ENCODE data around the gene LIN28B.
"Not testable (repeated sequence)": the region's sequence is repeated elsewhere in the genome, so short reads cannot be mapped to it uniquely, and the experiment has no call there.

LIN28B gene

DNA sequence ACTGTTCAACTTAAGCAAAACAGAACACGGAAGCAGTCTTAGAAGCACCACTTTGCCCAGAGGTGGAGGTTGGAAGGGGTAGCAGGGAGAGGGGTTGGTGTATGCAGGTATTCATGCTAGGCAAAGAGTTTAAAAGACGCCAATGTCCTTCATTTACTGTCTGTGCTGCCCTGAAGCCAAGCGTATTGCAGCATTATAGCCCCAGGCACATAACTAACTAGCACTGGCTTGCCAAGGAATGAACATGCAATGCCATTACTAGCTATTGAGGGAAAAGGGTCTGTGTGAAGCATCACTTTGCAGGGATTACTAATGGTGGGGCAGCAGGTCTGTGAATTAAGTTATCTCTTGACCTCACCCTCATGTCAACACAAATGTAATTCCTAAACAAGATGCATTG, 124.8 kb downstream of the LIN28B start:
- peak; percentile 86 to 96 for DNase-seq

DNA sequence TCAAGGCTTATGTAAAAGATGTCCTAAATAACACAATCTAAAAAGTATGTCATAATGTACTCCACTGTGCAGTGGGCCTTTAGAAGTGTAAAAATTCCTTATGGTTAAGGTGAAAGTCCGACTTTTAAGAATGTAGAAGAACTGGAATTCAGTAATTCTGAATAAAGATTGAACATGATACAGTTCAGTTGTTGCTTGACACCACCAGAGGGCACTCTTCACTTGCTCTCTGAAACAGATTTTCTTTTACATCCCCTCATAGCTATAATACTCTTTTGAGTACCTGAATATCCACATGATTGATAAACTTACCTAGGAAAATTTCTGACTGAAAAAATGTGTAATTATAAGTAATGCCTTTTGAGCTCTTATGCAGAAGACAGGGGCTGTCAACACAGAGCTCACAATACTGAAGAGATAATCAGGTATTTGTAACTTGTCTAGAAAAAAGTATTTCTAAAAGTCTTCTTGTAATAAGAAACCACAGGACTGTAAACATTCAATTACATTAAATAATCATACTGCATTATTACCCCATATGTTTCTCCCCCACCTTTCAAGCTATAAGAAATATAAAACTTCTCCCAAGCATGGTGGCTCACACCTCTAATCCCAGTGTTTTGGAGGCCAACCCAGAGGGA, 130.8 kb downstream of the LIN28B start:
- no peak overlapping the region for H2BK120ac ChIP-seq (ENCODE audit: insufficient read depth, low read length, poor library complexity)
- peaks cover 0 to 2% of the 10 kb centered on the region in 2 experiments for H3K4me1 ChIP-seq (ENCODE audit: control insufficient read depth in 1 of 2, insufficient read depth in 2 of 2, low read length in 2 of 2)
- no peak overlapping the region for H2AK5ac ChIP-seq (ENCODE audit: low read length)
- H3K9me3 ChIP-seq (ENCODE audit: insufficient read depth, low read depth, low read length), result no peaks in the 10 kb centered on the region
- no peaks in the 10 kb centered on the region for H3K79me1 ChIP-seq (ENCODE audit: low read length)
- no peak overlapping the region for H3K4ac ChIP-seq (ENCODE audit: low read depth, low read length)
- peak; percentile 36 to 89 for DNase-seq
- no peak overlapping the region for H3K14ac ChIP-seq (ENCODE audit: low read length)
- H3K23ac ChIP-seq (ENCODE audit: low read length), result no peak overlapping the region
- no peak overlapping the region for H4K91ac ChIP-seq (ENCODE audit: low read depth, low read length)
- H3K4me3 ChIP-seq (ENCODE audit: low read depth, low read length), result no peak overlapping the region
- H2BK5ac ChIP-seq (ENCODE audit: low read depth, low read length, poor library complexity), result no peak overlapping the region
- no peak overlapping the region for H3K4me2 ChIP-seq (ENCODE audit: low read length)
- H3K18ac ChIP-seq (ENCODE audit: low read length), result no peak overlapping the region
- H4K8ac ChIP-seq (ENCODE audit: low read depth, low read length), result no peak overlapping the region
- no CpG with 5 or more reads among the region's 1 CpG for WGBS (ENCODE audit: extremely low coverage, insufficient coverage, insufficient read length)
- H3K9ac ChIP-seq (ENCODE audit: low read length), result no peak overlapping the region
- no peak overlapping the region for H4K12ac ChIP-seq (ENCODE audit: low read depth, low read length)
- H2AFZ ChIP-seq (ENCODE audit: insufficient read depth, low read length, poor library complexity), result no peak overlapping the region
- H3K36me3 ChIP-seq (ENCODE audit: control insufficient read depth in 1 of 2, insufficient read depth in 2 of 2, low read length in 2 of 2), result peaks cover 1% of the 10 kb centered on the region in 2 experiments
- H3K27me3 ChIP-seq (ENCODE audit: insufficient read depth, low read length), result no peaks in the 10 kb centered on the region
- no peak overlapping the region for H2BK12ac ChIP-seq (ENCODE audit: low read length)
- no peak overlapping the region for H3K27ac ChIP-seq (ENCODE audit: low read depth, low read length)
- H3K79me2 ChIP-seq (ENCODE audit: control insufficient read depth, insufficient read depth, low read length, poor library complexity), result no peaks in the 10 kb centered on the region

More for the DNA sequence above, 124.8 kb downstream of the LIN28B start:
- not testable (repeated sequence) for H3K4me1 ChIP-seq (ENCODE audit: control insufficient read depth in 1 of 2, insufficient read depth in 2 of 2, low read length in 2 of 2); H3K4me2 ChIP-seq (ENCODE audit: low read length); H3K4ac ChIP-seq (ENCODE audit: low read depth, low read length); H3K36me3 ChIP-seq (ENCODE audit: control insufficient read depth in 1 of 2, insufficient read depth in 2 of 2, low read length in 2 of 2); H2BK5ac ChIP-seq (ENCODE audit: low read depth, low read length, poor library complexity); H2AK5ac ChIP-seq (ENCODE audit: low read length); H2AFZ ChIP-seq (ENCODE audit: insufficient read depth, low read length, poor library complexity); H3K79me1 ChIP-seq (ENCODE audit: low read length); H2BK12ac ChIP-seq (ENCODE audit: low read length); H4K8ac ChIP-seq (ENCODE audit: low read depth, low read length); H2BK120ac ChIP-seq (ENCODE audit: insufficient read depth, low read length, poor library complexity); H3K9me3 ChIP-seq (ENCODE audit: insufficient read depth, low read depth, low read length); H3K79me2 ChIP-seq (ENCODE audit: control insufficient read depth, insufficient read depth, low read length, poor library complexity); H4K12ac ChIP-seq (ENCODE audit: low read depth, low read length); H3K9ac ChIP-seq (ENCODE audit: low read length); H3K14ac ChIP-seq (ENCODE audit: low read length); H3K18ac ChIP-seq (ENCODE audit: low read length); H4K91ac ChIP-seq (ENCODE audit: low read depth, low read length); H3K27me3 ChIP-seq (ENCODE audit: insufficient read depth, low read length); H3K4me3 ChIP-seq (ENCODE audit: low read depth, low read length); H3K27ac ChIP-seq (ENCODE audit: low read depth, low read length)
- peak overlapping the region; percentile 22 for H3K23ac ChIP-seq (ENCODE audit: low read length)
- no CpG with 5 or more reads among the region's 3 CpGs for WGBS (ENCODE audit: extremely low coverage, insufficient coverage, insufficient read length)

DNA sequence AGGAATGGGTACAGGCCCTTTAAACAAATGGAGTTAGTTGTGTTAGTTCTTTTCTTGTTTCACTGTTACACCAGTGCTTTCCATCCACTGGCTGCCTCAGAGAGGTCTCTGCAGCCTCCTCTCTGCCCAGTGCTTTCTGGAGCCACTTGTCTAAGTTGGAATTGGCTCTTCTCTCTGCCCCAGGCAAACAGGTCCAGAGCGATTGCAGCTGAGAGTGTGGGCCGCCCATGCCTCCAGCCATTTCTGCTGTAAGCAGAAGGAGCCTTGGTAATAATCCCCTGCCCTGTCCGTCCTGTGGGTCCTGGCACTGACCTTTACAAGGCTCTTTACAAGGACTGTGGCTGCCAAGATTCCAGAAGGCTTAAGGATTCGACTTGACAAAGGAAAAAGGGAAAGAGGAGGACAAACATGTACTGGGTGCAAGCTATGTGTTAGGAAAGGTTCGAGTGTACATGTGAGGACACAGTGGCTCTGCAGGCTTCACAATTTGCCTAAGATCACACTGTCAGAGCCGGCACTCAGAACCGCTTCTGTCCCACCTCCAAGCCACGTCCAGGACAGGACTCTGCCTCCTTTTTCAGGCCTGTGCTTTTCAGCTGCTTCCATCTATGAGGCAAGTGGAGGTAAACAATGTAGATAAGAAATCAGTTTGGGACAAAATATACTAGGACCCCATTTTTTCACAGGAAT, 134.4 kb downstream of the LIN28B start:
- Histone ChIP-seq H3K27me3 (ENCODE audit: insufficient read depth, low read length) (no peaks in the 10 kb centered on the region), H3K9ac (ENCODE audit: low read length) (no peak overlapping the region), H3K79me2 (ENCODE audit: control insufficient read depth, insufficient read depth, low read length, poor library complexity) (no peaks in the 10 kb centered on the region), H3K4me3 (ENCODE audit: low read depth, low read length) (no peak overlapping the region), H3K14ac (ENCODE audit: low read length) (no peak overlapping the region), H2BK12ac (ENCODE audit: low read length) (no peak overlapping the region), H3K4ac (ENCODE audit: low read depth, low read length) (no peak overlapping the region), H2BK5ac (ENCODE audit: low read depth, low read length, poor library complexity) (no peak overlapping the region), H3K18ac (ENCODE audit: low read length) (no peak overlapping the region), H3K36me3 (ENCODE audit: control insufficient read depth in 1 of 2, insufficient read depth in 2 of 2, low read length in 2 of 2) (no peaks in the 10 kb centered on the region), H4K12ac (ENCODE audit: low read depth, low read length) (no peak overlapping the region), H2AFZ (ENCODE audit: insufficient read depth, low read length, poor library complexity) (no peak overlapping the region), H3K4me2 (ENCODE audit: low read length) (no peak overlapping the region), H3K23ac (ENCODE audit: low read length) (no peak overlapping the region), H3K79me1 (ENCODE audit: low read length) (no peaks in the 10 kb centered on the region), H3K4me1 (ENCODE audit: control insufficient read depth in 1 of 2, insufficient read depth in 2 of 2, low read length in 2 of 2) (peaks cover 0 to 2% of the 10 kb centered on the region in 2 experiments), H2BK120ac (ENCODE audit: insufficient read depth, low read length, poor library complexity) (no peak overlapping the region), H4K91ac (ENCODE audit: low read depth, low read length) (no peak overlapping the region), H2AK5ac (ENCODE audit: low read length) (no peak overlapping the region), H3K27ac (ENCODE audit: low read depth, low read length) (no peak overlapping the region), H3K9me3 (ENCODE audit: insufficient read depth, low read depth, low read length) (no peaks in the 10 kb centered on the region), H4K8ac (ENCODE audit: low read depth, low read length) (no peak overlapping the region)
- peak in 1 of 2 donors; percentile 23 for DNase-seq
- WGBS (ENCODE audit: extremely low coverage, insufficient coverage, insufficient read length), result no CpG with 5 or more reads among the region's 8 CpGs

DNA sequence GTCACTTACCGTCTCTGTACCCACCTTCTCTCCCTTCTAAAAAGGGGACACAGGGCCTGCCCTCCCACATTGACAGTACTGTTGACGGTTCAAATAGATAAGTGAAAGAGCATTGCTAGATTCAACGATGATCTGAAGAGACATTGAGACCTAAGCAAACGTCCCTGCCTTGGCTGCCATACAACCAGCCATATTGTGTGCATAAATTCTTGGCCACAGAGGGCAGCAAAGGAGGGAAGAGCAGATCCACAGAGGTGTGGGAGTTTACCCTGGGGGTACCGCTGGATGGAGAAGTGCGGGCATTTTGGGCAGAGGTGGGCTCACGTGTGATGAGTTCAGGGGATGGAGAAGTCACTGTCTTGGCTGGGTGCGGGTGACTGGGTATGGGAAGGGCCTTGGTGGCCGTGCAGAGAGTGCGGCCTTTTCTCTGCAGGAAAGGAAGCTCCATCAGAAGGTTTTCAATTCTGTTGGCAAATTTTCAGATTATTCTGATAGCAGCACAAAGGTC, 137.3 kb downstream of the LIN28B start:
- Histone ChIP-seq H4K8ac (ENCODE audit: low read depth, low read length) (no peak overlapping the region), H3K9ac (ENCODE audit: low read length) (no peak overlapping the region), H3K14ac (ENCODE audit: low read length) (no peak overlapping the region), H3K4me3 (ENCODE audit: low read depth, low read length) (no peak overlapping the region), H2AFZ (ENCODE audit: insufficient read depth, low read length, poor library complexity) (no peak overlapping the region), H3K27ac (ENCODE audit: low read depth, low read length) (no peak overlapping the region), H3K18ac (ENCODE audit: low read length) (no peak overlapping the region), H3K23ac (ENCODE audit: low read length) (no peak overlapping the region), H4K12ac (ENCODE audit: low read depth, low read length) (no peak overlapping the region), H3K9me3 (ENCODE audit: insufficient read depth, low read depth, low read length) (peaks cover 2% of the 10 kb centered on the region), H3K79me2 (ENCODE audit: control insufficient read depth, insufficient read depth, low read length, poor library complexity) (no peaks in the 10 kb centered on the region), H3K4me1 (ENCODE audit: control insufficient read depth in 1 of 2, insufficient read depth in 2 of 2, low read length in 2 of 2) (peaks cover 0 to 2% of the 10 kb centered on the region in 2 experiments), H2BK5ac (ENCODE audit: low read depth, low read length, poor library complexity) (no peak overlapping the region), H3K4ac (ENCODE audit: low read depth, low read length) (no peak overlapping the region), H2BK120ac (ENCODE audit: insufficient read depth, low read length, poor library complexity) (no peak overlapping the region), H3K27me3 (ENCODE audit: insufficient read depth, low read length) (no peaks in the 10 kb centered on the region), H2AK5ac (ENCODE audit: low read length) (no peak overlapping the region), H3K4me2 (ENCODE audit: low read length) (no peak overlapping the region), H3K79me1 (ENCODE audit: low read length) (no peaks in the 10 kb centered on the region), H4K91ac (ENCODE audit: low read depth, low read length) (no peak overlapping the region), H3K36me3 (ENCODE audit: control insufficient read depth in 1 of 2, insufficient read depth in 2 of 2, low read length in 2 of 2) (peaks cover 0 to 2% of the 10 kb centered on the region in 2 experiments), H2BK12ac (ENCODE audit: low read length) (no peak overlapping the region)
- DNase-seq, result no peak
- no CpG with 5 or more reads among the region's 10 CpGs for WGBS (ENCODE audit: extremely low coverage, insufficient coverage, insufficient read length)
